ENCODE data around the gene GSE1. TPM values are rescaled to one million over a fixed set of nuclear protein-coding genes. Genes with fewer than 3 reads are reported as not detected.
A peak's percentile ranks its signal among the peaks of the same experiment; 100 is the strongest.
"Not testable (repeated sequence)": the region's sequence is repeated elsewhere in the genome, so short reads cannot be mapped to it uniquely, and the experiment has no call there.

The GSE1 gene
- total RNA-seq, 6 donors from 2014 or later: 80.2 to 332 (median 90.8) TPM

- Histone ChIP-seq H3K9me3 (no peaks in the 10 kb centered on the region), H3K4me1 (peaks cover 0 to 44% (median 21%) of the 10 kb centered on the region in 4 donors), H3K36me3 (no peaks in the 10 kb centered on the region), H3K4me3 (no peak overlapping the region), H3K27me3 (no peaks in the 10 kb centered on the region), H3K27ac (no peak overlapping the region)
- 71 to 74% methylated on average over 10 to 27 of the region's 27 CpGs for WGBS, 2 donors
- TF ChIP-seq POLR2AphosphoS5 (IDR thresholded peaks at IDR 0.05) (no peak), POLR2A (IDR thresholded peaks at IDR 0.05) (no peak), CTCF (IDR thresholded peaks at IDR 0.05) (no peak), EP300 (IDR thresholded peaks at IDR 0.05) (no peak)
- ATAC-seq (ENCODE audit: low FRiP score in 2 of 2) (no peak), DNase-seq (no peak)
Measured at GRCh38 chr16:85588562-85589503, 24.3 kb upstream of the GSE1 start.

- Histone ChIP-seq H3K27ac (no peak overlapping the region), H3K9me3 (no peaks in the 10 kb centered on the region), H3K27me3 (no peaks in the 10 kb centered on the region), H3K4me1 (peaks cover 1 to 52% (median 20%) of the 10 kb centered on the region in 4 donors), H3K36me3 (no peaks in the 10 kb centered on the region), H3K4me3 (no peak overlapping the region)
- DNase-seq (no peak), ATAC-seq (ENCODE audit: low FRiP score in 2 of 2) (no peak)
- TF ChIP-seq POLR2A (IDR thresholded peaks at IDR 0.05) (no peak), CTCF (IDR thresholded peaks at IDR 0.05) (no peak), EP300 (IDR thresholded peaks at IDR 0.05) (no peak), POLR2AphosphoS5 (IDR thresholded peaks at IDR 0.05) (no peak)
- WGBS, 2 donors: 95 to 97% methylated on average over 20 of the region's 20 CpGs
Measured at GRCh38 chr16:85589688-85590505, 23.2 kb upstream of the GSE1 start.

GRCh38 chr16:85590506-85590832, 22.7 kb upstream of the GSE1 start:
- Histone ChIP-seq H3K36me3 (no peaks in the 10 kb centered on the region), H3K4me3 (no peak overlapping the region), H3K4me1 (peaks cover 5 to 54% (median 22%) of the 10 kb centered on the region in 4 donors), H3K27ac (no peak overlapping the region), H3K9me3 (no peaks in the 10 kb centered on the region), H3K27me3 (no peaks in the 10 kb centered on the region)
- WGBS, 2 donors: 94 to 97% methylated on average over 12 of the region's 12 CpGs
- DNase-seq (no peak), ATAC-seq (ENCODE audit: low FRiP score in 2 of 2) (no peak)
- no peak for TF ChIP-seq POLR2AphosphoS5 (IDR thresholded peaks at IDR 0.05)
- no peak for TF ChIP-seq EP300 (IDR thresholded peaks at IDR 0.05)
- no peak for TF ChIP-seq CTCF (IDR thresholded peaks at IDR 0.05)
- TF ChIP-seq POLR2A (IDR thresholded peaks at IDR 0.05): no peak

- Histone ChIP-seq H3K9me3 (no peaks in the 10 kb centered on the region), H3K27me3 (no peaks in the 10 kb centered on the region), H3K27ac (no peak overlapping the region), H3K36me3 (no peaks in the 10 kb centered on the region), H3K4me1 (peaks cover 5 to 46% (median 19%) of the 10 kb centered on the region in 4 donors), H3K4me3 (no peak overlapping the region)
- WGBS, 2 donors: 94 to 97% methylated on average over 6 to 11 of the region's 11 CpGs
- DNase-seq (peak in 1 of 2 donors; percentile 69), ATAC-seq (ENCODE audit: low FRiP score in 2 of 2) (no peak)
- TF ChIP-seq POLR2A (IDR thresholded peaks at IDR 0.05) (no peak), POLR2AphosphoS5 (IDR thresholded peaks at IDR 0.05) (no peak), CTCF (IDR thresholded peaks at IDR 0.05) (no peak), EP300 (IDR thresholded peaks at IDR 0.05) (no peak)
Measured at GRCh38 chr16:85591381-85591780, 21.7 kb upstream of the GSE1 start.

- H3K9me3 ChIP-seq; H3K27me3 ChIP-seq; ATAC-seq (ENCODE audit: low FRiP score in 2 of 2); H3K36me3 ChIP-seq; H3K27ac ChIP-seq; H3K4me3 ChIP-seq; DNase-seq: not testable (repeated sequence)
- 57 to 63% methylated on average over 8 of the region's 8 CpGs for WGBS, 2 donors
- peaks cover 5 to 40% (median 17%) of the 10 kb centered on the region in 4 donors for H3K4me1 ChIP-seq
Measured at GRCh38 chr16:85592277-85592676, 20.8 kb upstream of the GSE1 start.
